Activated T-helper 1 cell treated with anti-CD3 and anti-CD28 coated beads, Interleukin-12 subunit alpha, Interleukin-12 subunit beta, Interleukin-2, Interleukin-4 antibody, amounts not matched to agents 30 ng/mL and 10 ng/mL and 1 ng/mL, durations not matched to agents 14 hours and 24 hours and 36 hours (primary cell): ENCODE data around the gene WNT7A. TPM values are rescaled to one million over a fixed set of nuclear protein-coding genes. Genes with fewer than 3 reads are reported as not detected.
"Not testable (repeated sequence)": the region's sequence is repeated elsewhere in the genome, so short reads cannot be mapped to it uniquely, and the experiment has no call there.

Source experiments
- DNase-seq: peaks from one replicate; pipeline ENCODE4 v3.0.0; 2021; ENCODE audit warnings: low spot score
- H3K27ac Mint-ChIP-seq: one replicate; pipeline ENCODE4 v1.8.0; 2021; ENCODE audit warnings: mild to moderate bottlenecking, mixed read lengths
- H3K27me3 Mint-ChIP-seq: one replicate; pipeline ENCODE4 v1.8.0; 2022; ENCODE audit warnings: mild to moderate bottlenecking, moderate library complexity, mixed read lengths; ENCODE audit not compliant: insufficient read depth
- H3K36me3 Mint-ChIP-seq: one replicate; pipeline ENCODE4 v1.8.0; 2021; ENCODE audit warnings: low read depth, mixed read lengths
- H3K4me1 Mint-ChIP-seq: one replicate; pipeline ENCODE4 v1.8.0; 2021; ENCODE audit warnings: low read depth, mixed read lengths
- H3K4me3 Mint-ChIP-seq: one replicate; pipeline ENCODE4 v1.8.0; 2021; ENCODE audit warnings: mild to moderate bottlenecking, moderate library complexity, mixed read lengths
- H3K9me3 Mint-ChIP-seq: one replicate; pipeline ENCODE4 v1.8.0; 2021; ENCODE audit warnings: mixed read lengths
- intact Hi-C: fragments of 100-400 bp; cut with micrococcal nuclease; formaldehyde crosslinking; loops from one replicate; pipeline ENCODE4 v1.15.1; 2024
- total RNA-seq: library from RNA; stranded (reverse); gene quantifications from 2 replicates; pipeline ENCODE4 v1.2.3, GENCODE V29; 2022

Gene WNT7A
- total RNA-seq: not detected in 2 replicates

GRCh38 chr3:13879946-13880810, at the start of gene WNT7A:
Gene WNT7A (minus strand): TSS chr3:13880071. CDS start chr3:13879816, 255 bp downstream.
- Mint-ChIP-seq H3K4me3 (no peak within 1 kb of the TSS), H3K9me3 (no peaks in the 10 kb centered on the region), H3K36me3 (no peaks in the 10 kb centered on the region), H3K27ac (no peak within 1 kb of the TSS), H3K27me3 (peaks cover 66% of the 10 kb centered on the region), H3K4me1 (no peaks in the 10 kb centered on the region)
- DNase-seq: peak; percentile 29
- intact Hi-C loops: loop anchor here (1.0 to 2.0 kb wide), 2 partner anchors 223 to 383 kb away; no protein-coding TSS in a partner anchor

GRCh38 chr3:13928741-13929140, 48.9 kb upstream of the WNT7A start:
- H3K27me3 Mint-ChIP-seq, H3K4me3 Mint-ChIP-seq, H3K27ac Mint-ChIP-seq, H3K4me1 Mint-ChIP-seq, intact Hi-C loops, H3K36me3 Mint-ChIP-seq, DNase-seq: not testable (repeated sequence)
- H3K9me3 Mint-ChIP-seq: peaks cover 23% of the 10 kb centered on the region

- Mint-ChIP-seq H3K27ac (no peak overlapping the region), H3K4me1 (no peaks in the 10 kb centered on the region), H3K9me3 (peaks cover 23% of the 10 kb centered on the region), H3K27me3 (no peaks in the 10 kb centered on the region), H3K36me3 (no peaks in the 10 kb centered on the region), H3K4me3 (no peak overlapping the region)
- no peak for DNase-seq
- intact Hi-C loops: no loop called here
These were observed 47.4 kb upstream of the WNT7A start for GRCh38 chr3:13927295-13927694.

- Mint-ChIP-seq H3K27me3 (no peaks in the 10 kb centered on the region), H3K4me3 (no peak overlapping the region), H3K4me1 (no peaks in the 10 kb centered on the region), H3K36me3 (no peaks in the 10 kb centered on the region), H3K27ac (no peak overlapping the region), H3K9me3 (peaks cover 41% of the 10 kb centered on the region)
- no peak for DNase-seq
- intact Hi-C loops: no loop called here
These were observed 36.5 kb upstream of the WNT7A start for GRCh38 chr3:13916375-13916774.

GRCh38 chr3:13902648-13903238, 22.9 kb upstream of the WNT7A start:
- H3K4me3 Mint-ChIP-seq: no peak overlapping the region
- H3K4me1 Mint-ChIP-seq: no peaks in the 10 kb centered on the region
- H3K9me3 Mint-ChIP-seq: peaks cover 71% of the 10 kb centered on the region
- H3K36me3 Mint-ChIP-seq: peaks cover 6% of the 10 kb centered on the region
- DNase-seq: no peak
- intact Hi-C loops: no loop called here
- H3K27ac Mint-ChIP-seq: no peak overlapping the region
- H3K27me3 Mint-ChIP-seq: no peaks in the 10 kb centered on the region

GRCh38 chr3:13901935-13902584, 22.2 kb upstream of the WNT7A start:
- Mint-ChIP-seq H3K27ac (no peak overlapping the region), H3K27me3 (no peaks in the 10 kb centered on the region), H3K9me3 (peaks cover 68% of the 10 kb centered on the region), H3K4me1 (no peaks in the 10 kb centered on the region), H3K36me3 (peaks cover 6% of the 10 kb centered on the region), H3K4me3 (no peak overlapping the region)
- no peak for DNase-seq
- intact Hi-C loops: no loop called here

- intact Hi-C loops: loop anchor here (5.0 to 10.0 kb wide), 6 partner anchors 474 to 1084 kb away; partner anchors contain the start of genes CCDC174 and NUP210
- peaks cover 37% of the 10 kb centered on the region for H3K9me3 Mint-ChIP-seq
- peaks cover 12% of the 10 kb centered on the region for H3K4me1 Mint-ChIP-seq
- DNase-seq: no peak
- no peak overlapping the region for H3K27ac Mint-ChIP-seq
- peaks cover 5% of the 10 kb centered on the region for H3K36me3 Mint-ChIP-seq
- H3K27me3 Mint-ChIP-seq: peaks cover 3% of the 10 kb centered on the region
- no peak overlapping the region for H3K4me3 Mint-ChIP-seq
These were observed 18.5 kb upstream of the WNT7A start for GRCh38 chr3:13898346-13898745.

- Mint-ChIP-seq H3K4me1 (peaks cover 12% of the 10 kb centered on the region), H3K9me3 (peaks cover 29% of the 10 kb centered on the region), H3K27me3 (peaks cover 3% of the 10 kb centered on the region)
These were observed 16.7 kb upstream of the WNT7A start for GRCh38 chr3:13896473-13897154.

GRCh38 chr3:13895155-13896105, 15.6 kb upstream of the WNT7A start:
- intact Hi-C loops: loop anchor here (1.0 to 10.0 kb wide), 16 partner anchors 219 to 1081 kb away; partner anchors contain the start of genes CCDC174, CHCHD4, HDAC11 and LSM3
- Mint-ChIP-seq H3K36me3 (peaks cover 2% of the 10 kb centered on the region), H3K4me3 (peak overlapping the region; percentile 89), H3K4me1 (peaks cover 22% of the 10 kb centered on the region), H3K27me3 (peaks cover 3% of the 10 kb centered on the region), H3K27ac (peak overlapping the region; percentile 79), H3K9me3 (peaks cover 17% of the 10 kb centered on the region)
- DNase-seq: peak; percentile 95

More at GRCh38 chr3:13896473-13897154, 16.7 kb upstream of the WNT7A start:
- no peak overlapping the region for H3K27ac Mint-ChIP-seq
- peaks cover 5% of the 10 kb centered on the region for H3K36me3 Mint-ChIP-seq
- intact Hi-C loops: loop anchor here (1.0 to 10.0 kb wide), 10 partner anchors 282 to 1082 kb away; partner anchors contain the start of genes CCDC174, HDAC11, LSM3 and NUP210
- H3K4me3 Mint-ChIP-seq: peak overlapping the region; percentile 89
- DNase-seq: peak; percentile 51

GRCh38 chr3:13894807-13895154, 14.9 kb upstream of the WNT7A start:
- Mint-ChIP-seq H3K27ac (peak overlapping the region; percentile 11), H3K27me3 (peaks cover 3% of the 10 kb centered on the region), H3K36me3 (peaks cover 2% of the 10 kb centered on the region), H3K4me3 (peak overlapping the region; percentile 89), H3K4me1 (peaks cover 24% of the 10 kb centered on the region), H3K9me3 (peaks cover 11% of the 10 kb centered on the region)
- no peak for DNase-seq
- intact Hi-C loops: loop anchor here (1.0 to 10.0 kb wide), 12 partner anchors 220 to 1080 kb away; partner anchors contain the start of genes CCDC174, CHCHD4, NR2C2 and NUP210

GRCh38 chr3:13894096-13894806, 14.4 kb upstream of the WNT7A start:
- no peak for DNase-seq
- Mint-ChIP-seq H3K9me3 (peaks cover 6% of the 10 kb centered on the region), H3K36me3 (no peaks in the 10 kb centered on the region), H3K27me3 (peaks cover 3% of the 10 kb centered on the region), H3K4me1 (peaks cover 24% of the 10 kb centered on the region), H3K27ac (no peak overlapping the region), H3K4me3 (peak overlapping the region; percentile 89)
- intact Hi-C loops: loop anchor here (2.0 to 10.0 kb wide), 6 partner anchors 221 to 1079 kb away; partner anchors contain the start of genes NR2C2 and NUP210
